LNCaP clone FGC (cell line): ENCODE measurements around the gene SUMO3.

Experiments
- DNase-seq: peaks from one replicate; pipeline ENCODE4 v3.0.0-alpha.2; 2011; ENCODE audit warnings: low read depth
- H3K4me3 ChIP-seq: 2 replicates; pipeline ENCODE4 v1.5.1; 2011; ENCODE audit warnings: mild to moderate bottlenecking, low read depth, low read length, control low read depth
- CTCF ChIP-seq: IDR thresholded peaks from 2 replicates; pipeline ENCODE4 v1.5.1; 2012; ENCODE audit warnings: mild to moderate bottlenecking; ENCODE audit not compliant: control insufficient read depth, insufficient read depth; ENCODE audit errors: extremely low read depth

Gene SUMO3

DNA sequence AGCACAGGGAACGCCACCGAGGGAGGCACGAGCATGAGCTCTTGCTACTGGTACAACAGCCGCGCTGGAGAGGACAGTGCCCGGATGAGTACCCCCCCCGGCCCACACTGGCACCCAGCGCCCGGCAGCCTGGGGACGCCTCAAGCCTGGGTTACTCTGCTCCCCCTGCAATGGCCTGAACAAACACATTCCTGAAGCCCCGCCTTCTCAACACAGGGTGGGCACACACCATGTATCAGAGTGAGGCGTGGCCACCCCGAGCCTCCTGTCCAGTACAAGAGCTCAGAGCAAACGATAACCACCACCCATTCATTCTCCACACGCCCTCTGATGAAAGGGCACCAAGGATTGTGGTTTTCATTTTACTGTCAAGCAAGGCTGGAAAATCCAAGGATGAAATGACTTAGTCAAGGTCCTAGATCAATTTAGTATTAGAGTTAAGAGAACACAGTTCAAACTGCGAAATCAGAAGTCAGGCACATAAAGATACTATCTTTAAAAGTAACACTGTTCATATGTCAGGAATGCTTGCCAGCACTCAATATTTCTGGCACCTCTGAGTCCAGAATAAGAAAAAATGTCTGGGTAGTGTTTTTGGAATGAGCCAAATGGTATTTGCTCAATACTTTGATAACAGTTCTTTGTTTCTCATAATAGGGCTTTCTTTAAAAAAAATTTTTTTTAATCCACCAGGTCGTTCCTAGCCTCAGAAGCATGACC is 38.3 kb downstream of the SUMO3 start:
- TF ChIP-seq CTCF, result no peak
- DNase-seq, result no peak
- H3K4me3 ChIP-seq, result no peak overlapping the region

DNA sequence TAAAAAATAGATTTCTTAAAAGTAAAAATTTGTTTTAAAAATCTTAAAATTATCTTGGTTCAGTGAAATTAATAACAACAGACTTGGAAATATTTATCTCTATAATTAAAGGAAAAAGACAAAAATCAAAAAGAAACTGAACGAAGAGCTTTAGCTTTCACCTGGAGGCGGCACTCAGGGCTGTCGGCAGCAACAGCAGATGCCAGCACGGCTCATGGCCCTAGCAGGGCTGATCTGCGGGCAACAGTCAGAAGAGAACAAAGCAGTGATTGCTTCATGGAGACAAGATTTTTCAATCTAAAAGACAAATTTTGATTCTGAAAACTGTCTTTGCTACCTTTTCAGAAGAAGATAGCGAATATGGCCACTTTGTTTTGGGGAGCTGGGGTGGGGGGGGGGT is 38.9 kb downstream of the SUMO3 start:
- TF ChIP-seq CTCF, result no peak
- DNase-seq, result no peak
- no peak overlapping the region for H3K4me3 ChIP-seq

GRCh38 chr21:44778499-44778911 is 39.4 kb downstream of the SUMO3 start:
- no peak for DNase-seq
- TF ChIP-seq CTCF, result no peak
- H3K4me3 ChIP-seq, result no peak overlapping the region

DNA sequence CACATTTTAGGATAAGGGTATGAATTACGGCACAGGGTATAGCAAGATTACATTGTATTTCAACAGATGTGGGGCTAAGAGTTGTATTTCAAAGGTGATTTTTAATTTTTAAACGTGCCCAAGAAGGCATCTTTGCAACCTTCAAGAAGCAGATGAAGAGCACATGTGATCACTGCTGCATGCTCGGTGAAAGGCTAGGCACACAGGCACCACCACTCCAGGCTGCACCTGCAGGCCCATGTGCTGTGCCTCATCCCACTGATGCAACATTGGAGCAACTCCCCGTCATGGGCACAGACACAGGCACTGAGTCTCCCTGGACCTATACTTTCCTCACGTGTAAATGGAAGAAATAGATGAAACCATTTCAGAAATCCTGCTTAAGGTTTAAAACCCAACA is 39.8 kb downstream of the SUMO3 start:
- no peak for TF ChIP-seq CTCF
- H3K4me3 ChIP-seq, result no peak overlapping the region
- no peak for DNase-seq

GRCh38 chr21:44774972-44775371 is 42.9 kb downstream of the SUMO3 start:
- H3K4me3 ChIP-seq, result no peak overlapping the region
- TF ChIP-seq CTCF, result no peak
- no peak for DNase-seq

GRCh38 chr21:44773291-44773932 is 44.5 kb downstream of the SUMO3 start:
- TF ChIP-seq CTCF, result no peak
- DNase-seq, result peak; percentile 94
- H3K4me3 ChIP-seq, result peak overlapping the region; percentile 31
